GM18951 (cell line): Measurements from ENCODE around the gene JPT1.

Source experiments
- POLR2A ChIP-seq: IDR thresholded peaks from 4 replicates; pipeline ENCODE4 v1.6.1; 2011; ENCODE audit warnings: mild to moderate bottlenecking; ENCODE audit not compliant: insufficient read length, insufficient read depth; ENCODE audit errors: extremely low read depth
- in situ Hi-C: fragments of 300-500 bp; cut with MboI; formaldehyde crosslinking; loops from one replicate; pipeline ENCODE4 v1.12.0; 2022; ENCODE audit warnings: low sequenced_read_pairs, mixed read lengths, inconsistent platforms; ENCODE audit not compliant: unreplicated experiment

Gene JPT1

GRCh38 chr17:75154195-75155106 lies at the start of gene JPT1:
Gene JPT1 (minus strand): TSS chr17:75154512. CDS start chr17:75154397, 115 bp downstream.
- in situ Hi-C loops = no loop called here
- peak; percentile 100 for TF ChIP-seq POLR2A

GRCh38 chr17:75199886-75200618 lies 45.7 kb upstream of the JPT1 start:
- in situ Hi-C loops = no loop called here
- no peak for TF ChIP-seq POLR2A

- no peak for TF ChIP-seq POLR2A
- in situ Hi-C loops = no loop called here
Observed at GRCh38 chr17:75194879-75195278, 40.6 kb upstream of the JPT1 start.

GRCh38 chr17:75191584-75191983 lies 37.3 kb upstream of the JPT1 start:
- no peak for TF ChIP-seq POLR2A
- in situ Hi-C loops = no loop called here

GRCh38 chr17:75188614-75189013 lies 34.3 kb upstream of the JPT1 start:
- in situ Hi-C loops = no loop called here
- TF ChIP-seq POLR2A = no peak

GRCh38 chr17:75183999-75184884 lies 29.9 kb upstream of the JPT1 start:
- in situ Hi-C loops = no loop called here
- TF ChIP-seq POLR2A = no peak

GRCh38 chr17:75182569-75183436 lies 28.5 kb upstream of the JPT1 start, which contains the start of gene SUMO2:
Gene SUMO2 (minus strand): TSS chr17:75182959. CDS start chr17:75182834, 125 bp downstream.
- peak; percentile 70 for TF ChIP-seq POLR2A
- in situ Hi-C loops = no loop called here

- in situ Hi-C loops = no loop called here
- TF ChIP-seq POLR2A = no peak
Observed at GRCh38 chr17:75182319-75182568, 27.9 kb upstream of the JPT1 start.

- in situ Hi-C loops = no loop called here
- TF ChIP-seq POLR2A = no peak
Observed at GRCh38 chr17:75181608-75182318, 27.5 kb upstream of the JPT1 start.

- TF ChIP-seq POLR2A = no peak
- in situ Hi-C loops = no loop called here
Observed at GRCh38 chr17:75181110-75181509, 26.8 kb upstream of the JPT1 start.

- in situ Hi-C loops = no loop called here
Observed at GRCh38 chr17:75178453-75178852, 24.1 kb upstream of the JPT1 start.

GRCh38 chr17:75176625-75177024 lies 22.3 kb upstream of the JPT1 start:
- TF ChIP-seq POLR2A = no peak
- in situ Hi-C loops = no loop called here

More at GRCh38 chr17:75178453-75178852, 24.1 kb upstream of the JPT1 start:
- no peak for TF ChIP-seq POLR2A
